NT2/D1 (cell line): ENCODE measurements around the gene PYGO1.

Experiments
- YY1 ChIP-seq: IDR thresholded peaks from 2 replicates; pipeline ENCODE4 v1.6.1; 2011; ENCODE audit not compliant: insufficient read length, insufficient read depth
- ZNF274 ChIP-seq: IDR thresholded peaks from 2 replicates; pipeline ENCODE4 v1.6.1; 2011; ENCODE audit warnings: mild to moderate bottlenecking, low read depth, low read length

- TF ChIP-seq YY1 (no peak), ZNF274 (no peak)
These were observed 650 bp downstream of the PYGO1 start for GRCh38 chr15:55587321-55588069.
